Neural progenitor cell (in vitro differentiated cells): ENCODE results near the gene RGS9. TPM values are rescaled to one million over a fixed set of nuclear protein-coding genes. Genes with fewer than 3 reads are reported as not detected.

Experiments used
- DNase-seq: peaks from one replicate; pipeline ENCODE4 v3.0.0-alpha.2; 2016; ENCODE audit warnings: low spot score
- H2AFZ ChIP-seq: fragments of 200-600 bp; sonication (generic); replicated peaks from 2 replicates; pipeline ENCODE4 v1.6.1; 2016; ENCODE audit warnings: antibody characterized with exemption
- H3F3A ChIP-seq: fragments of 200-600 bp; sonication (generic); 2 replicates; pipeline ENCODE4 v1.6.1; 2016; ENCODE audit warnings: antibody characterized with exemption, low read depth
- H3K27ac ChIP-seq: fragments of 200-600 bp; sonication (generic); 2 replicates; pipeline ENCODE4 v1.5.1; 2016; ENCODE audit warnings: mild to moderate bottlenecking
- H3K27me3 ChIP-seq: fragments of 200-600 bp; sonication (generic); 2 replicates; pipeline ENCODE4 v1.6.1; 2016; ENCODE audit warnings: mild to moderate bottlenecking, moderate library complexity
- H3K36me3 ChIP-seq: fragments of 200-600 bp; sonication (generic); 2 replicates; pipeline ENCODE4 v1.5.1; 2016
- H3K4me1 ChIP-seq: fragments of 200-600 bp; sonication (generic); 2 replicates; pipeline ENCODE4 v1.6.1; 2016; ENCODE audit warnings: mixed run types
- H3K4me2 ChIP-seq: fragments of 200-600 bp; sonication (generic); 2 replicates; pipeline ENCODE4 v1.6.1; 2016
- H3K4me3 ChIP-seq: fragments of 200-600 bp; sonication (generic); 2 replicates; pipeline ENCODE4 v1.5.1; 2016
- H3K79me2 ChIP-seq: fragments of 200-600 bp; sonication (generic); 2 replicates; pipeline ENCODE4 v1.6.1; 2016; ENCODE audit warnings: low read depth
- H3K9ac ChIP-seq: fragments of 200-600 bp; sonication (generic); 2 replicates; pipeline ENCODE4 v1.6.1; 2016
- H3K9me3 ChIP-seq: fragments of 200-600 bp; sonication (generic); 2 replicates; pipeline ENCODE4 v1.5.1; 2016; ENCODE audit warnings: low read depth
- H4K20me1 ChIP-seq: fragments of 200-600 bp; sonication (generic); 2 replicates; pipeline ENCODE4 v1.6.1; 2016; ENCODE audit warnings: low read depth
- H3K27ac Mint-ChIP-seq: 3 replicates; pipeline ENCODE4 v1.8.0; 2021; ENCODE audit warnings: mixed read lengths
- H3K27me3 Mint-ChIP-seq: 2 replicates; pipeline ENCODE4 v1.8.0; 2022; ENCODE audit warnings: low read depth, mild to moderate bottlenecking, inconsistent platforms, moderate library complexity, mixed read lengths; ENCODE audit not compliant: insufficient read depth
- H3K36me3 Mint-ChIP-seq: 3 replicates; pipeline ENCODE4 v1.8.0; 2021; ENCODE audit warnings: mixed read lengths
- H3K4me1 Mint-ChIP-seq: 3 replicates; pipeline ENCODE4 v1.8.0; 2021; ENCODE audit warnings: mixed read lengths
- H3K4me3 Mint-ChIP-seq: 3 replicates; pipeline ENCODE4 v1.8.0; 2021; ENCODE audit warnings: mild to moderate bottlenecking, moderate library complexity, mixed read lengths
- H3K9me3 Mint-ChIP-seq: 3 replicates; pipeline ENCODE4 v1.8.0; 2020; ENCODE audit warnings: mixed read lengths
- EZH2 ChIP-seq: fragments of 200-600 bp; sonication (generic); IDR thresholded peaks from 2 replicates; pipeline ENCODE4 v1.6.1; 2017; ENCODE audit warnings: antibody characterized with exemption, mild to moderate bottlenecking, moderate library complexity
- EZH2phosphoT487 ChIP-seq: fragments of 200-600 bp; sonication (generic); IDR thresholded peaks from 2 replicates; pipeline ENCODE4 v1.6.1; 2017; ENCODE audit warnings: antibody characterized with exemption
- total RNA-seq: library from RNA; depleted of rRNA; stranded (reverse); fragments of >200 nt; gene quantifications from 2 replicates; pipeline ENCODE4 v1.2.3, GENCODE V29; 2015; ENCODE audit warnings: low replicate concordance
- TF ChIP-seq, protein P1 (sequence below): fragments of 200-600 bp; sonication (generic); IDR thresholded peaks from 2 replicates; pipeline ENCODE4 v1.5.1; 2017; ENCODE audit warnings: antibody characterized with exemption, mild to moderate bottlenecking

Gene RGS9
- total RNA-seq, 1 donor from 2014 or later = 7.9 TPM

DNA sequence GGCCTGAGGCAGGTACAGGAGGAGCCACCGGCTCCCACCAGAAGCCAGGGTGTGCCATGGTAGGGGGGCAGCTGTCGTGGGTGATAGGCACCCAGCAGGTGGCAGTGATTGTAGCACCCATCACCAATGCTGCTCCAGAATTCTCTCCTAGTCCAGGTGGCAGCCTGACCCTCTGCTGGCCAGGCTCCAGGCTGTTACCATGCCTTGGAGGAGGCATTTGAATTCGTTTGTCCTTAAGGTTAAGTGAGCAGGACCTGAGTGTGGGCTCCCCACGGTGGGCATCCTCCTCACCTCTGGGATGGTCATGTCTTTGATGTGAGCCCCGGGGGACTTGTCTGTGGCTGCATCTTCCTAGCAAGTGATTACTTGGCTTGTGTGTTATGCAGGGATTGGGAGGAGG lies 59.4 kb downstream of the RGS9 start:
- no peak overlapping the region for H3K27ac Mint-ChIP-seq
- TF ChIP-seq EZH2 = no peak
- TF ChIP-seq EZH2phosphoT487 = no peak
- TF ChIP-seq, protein P1, sequence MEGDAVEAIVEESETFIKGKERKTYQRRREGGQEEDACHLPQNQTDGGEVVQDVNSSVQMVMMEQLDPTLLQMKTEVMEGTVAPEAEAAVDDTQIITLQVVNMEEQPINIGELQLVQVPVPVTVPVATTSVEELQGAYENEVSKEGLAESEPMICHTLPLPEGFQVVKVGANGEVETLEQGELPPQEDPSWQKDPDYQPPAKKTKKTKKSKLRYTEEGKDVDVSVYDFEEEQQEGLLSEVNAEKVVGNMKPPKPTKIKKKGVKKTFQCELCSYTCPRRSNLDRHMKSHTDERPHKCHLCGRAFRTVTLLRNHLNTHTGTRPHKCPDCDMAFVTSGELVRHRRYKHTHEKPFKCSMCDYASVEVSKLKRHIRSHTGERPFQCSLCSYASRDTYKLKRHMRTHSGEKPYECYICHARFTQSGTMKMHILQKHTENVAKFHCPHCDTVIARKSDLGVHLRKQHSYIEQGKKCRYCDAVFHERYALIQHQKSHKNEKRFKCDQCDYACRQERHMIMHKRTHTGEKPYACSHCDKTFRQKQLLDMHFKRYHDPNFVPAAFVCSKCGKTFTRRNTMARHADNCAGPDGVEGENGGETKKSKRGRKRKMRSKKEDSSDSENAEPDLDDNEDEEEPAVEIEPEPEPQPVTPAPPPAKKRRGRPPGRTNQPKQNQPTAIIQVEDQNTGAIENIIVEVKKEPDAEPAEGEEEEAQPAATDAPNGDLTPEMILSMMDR = no peak
- H4K20me1 ChIP-seq = no peaks in the 10 kb centered on the region
- H3K36me3 ChIP-seq = no peaks in the 10 kb centered on the region
- no peaks in the 10 kb centered on the region for H3F3A ChIP-seq
- H3K79me2 ChIP-seq = no peaks in the 10 kb centered on the region
- no peak overlapping the region for H3K4me2 ChIP-seq
- no peak overlapping the region for H3K4me3 ChIP-seq
- H3K9me3 ChIP-seq = no peaks in the 10 kb centered on the region
- H2AFZ ChIP-seq = no peak overlapping the region
- H3K4me3 Mint-ChIP-seq = no peak overlapping the region
- H3K4me1 ChIP-seq = peaks cover 5% of the 10 kb centered on the region
- DNase-seq = no peak
- H3K27me3 ChIP-seq = no peaks in the 10 kb centered on the region
- H3K9ac ChIP-seq = no peak overlapping the region
- H3K9me3 Mint-ChIP-seq = no peaks in the 10 kb centered on the region
- H3K27me3 Mint-ChIP-seq = peaks cover 4% of the 10 kb centered on the region
- peaks cover 25% of the 10 kb centered on the region for H3K4me1 Mint-ChIP-seq
- H3K36me3 Mint-ChIP-seq = no peaks in the 10 kb centered on the region
- no peak overlapping the region for H3K27ac ChIP-seq

DNA sequence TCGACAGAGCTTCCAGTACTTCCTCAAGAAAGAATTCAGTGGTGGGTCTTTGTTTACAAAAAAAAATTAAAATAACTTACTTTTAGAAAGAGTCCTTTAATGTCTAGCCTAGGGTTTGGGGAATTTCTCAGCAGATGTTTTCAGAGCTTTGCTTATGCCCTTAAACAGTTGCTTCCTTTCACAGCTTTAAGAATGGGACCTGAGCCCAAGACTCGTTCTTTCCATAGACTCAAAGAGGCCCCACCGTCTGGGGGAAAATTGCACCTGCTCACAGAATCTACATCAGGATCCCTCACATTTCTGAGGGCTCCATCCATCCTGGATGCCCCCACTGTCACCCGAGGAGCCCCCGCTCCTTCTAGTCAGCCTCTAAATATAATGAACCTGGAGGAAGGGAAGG lies 60.0 kb downstream of the RGS9 start:
- H3K4me2 ChIP-seq = no peak overlapping the region
- H3K27ac Mint-ChIP-seq = no peak overlapping the region
- no peaks in the 10 kb centered on the region for H3K9me3 ChIP-seq
- H3K27me3 ChIP-seq = no peaks in the 10 kb centered on the region
- no peaks in the 10 kb centered on the region for H3K79me2 ChIP-seq
- H3K27ac ChIP-seq = no peak overlapping the region
- no peak overlapping the region for H2AFZ ChIP-seq
- DNase-seq = no peak
- peaks cover 24% of the 10 kb centered on the region for H3K4me1 Mint-ChIP-seq
- H3F3A ChIP-seq = no peaks in the 10 kb centered on the region
- H3K4me3 Mint-ChIP-seq = no peak overlapping the region
- no peak overlapping the region for H3K4me3 ChIP-seq
- no peaks in the 10 kb centered on the region for H3K36me3 Mint-ChIP-seq
- no peaks in the 10 kb centered on the region for H4K20me1 ChIP-seq
- no peaks in the 10 kb centered on the region for H3K9me3 Mint-ChIP-seq
- H3K27me3 Mint-ChIP-seq = peaks cover 4% of the 10 kb centered on the region
- TF ChIP-seq, protein P1 = no peak
- TF ChIP-seq EZH2phosphoT487 (no peak), EZH2 (no peak)
- no peaks in the 10 kb centered on the region for H3K4me1 ChIP-seq
- H3K36me3 ChIP-seq = no peaks in the 10 kb centered on the region
- H3K9ac ChIP-seq = no peak overlapping the region

DNA sequence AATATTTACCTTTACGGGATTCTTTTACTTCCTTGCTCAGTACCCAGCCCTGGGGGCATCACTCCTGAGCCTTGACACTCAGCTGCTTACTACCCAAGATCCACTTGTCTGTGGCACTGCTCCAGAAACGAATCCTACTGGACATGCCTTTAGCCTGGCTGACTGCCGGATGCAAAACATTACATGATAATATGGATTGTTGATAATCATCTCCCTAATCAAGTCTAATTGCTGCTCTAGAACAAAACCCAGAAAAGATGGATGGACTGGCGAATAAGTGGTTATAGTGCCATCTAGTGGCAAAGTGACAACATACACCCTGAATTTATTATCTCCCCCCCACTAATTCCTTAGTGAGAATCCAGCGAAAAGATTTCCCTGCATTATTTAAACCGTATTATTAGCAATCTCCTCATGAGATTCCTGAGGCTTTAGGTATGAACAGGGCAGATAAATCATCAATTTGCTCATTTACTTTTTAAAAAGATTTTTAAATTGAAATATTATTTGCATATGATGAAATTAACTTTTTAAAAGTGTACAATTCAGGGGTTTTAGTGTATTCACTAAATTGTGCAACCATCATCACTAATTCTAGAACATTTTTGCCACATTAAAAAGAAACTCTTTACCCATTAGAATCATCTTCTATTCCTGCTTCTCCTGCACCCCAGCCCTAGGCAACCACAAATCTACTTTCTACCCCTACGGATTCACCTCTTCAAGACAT lies 61.6 kb downstream of the RGS9 start:
- Histone ChIP-seq H3K9me3 (no peaks in the 10 kb centered on the region), H3K79me2 (no peaks in the 10 kb centered on the region), H2AFZ (no peak overlapping the region), H3K27me3 (no peaks in the 10 kb centered on the region), H3K4me3 (no peak overlapping the region), H3K27ac (no peak overlapping the region), H3K36me3 (no peaks in the 10 kb centered on the region), H4K20me1 (no peaks in the 10 kb centered on the region), H3K9ac (no peak overlapping the region), H3K4me2 (no peak overlapping the region), H3F3A (no peaks in the 10 kb centered on the region), H3K4me1 (no peaks in the 10 kb centered on the region)
- Mint-ChIP-seq H3K4me3 (no peak overlapping the region), H3K36me3 (no peaks in the 10 kb centered on the region), H3K4me1 (peaks cover 27% of the 10 kb centered on the region), H3K27ac (no peak overlapping the region), H3K9me3 (no peaks in the 10 kb centered on the region), H3K27me3 (peaks cover 4% of the 10 kb centered on the region)
- DNase-seq = peak; percentile 69
- TF ChIP-seq, protein P1 = peak; percentile 84
- TF ChIP-seq EZH2phosphoT487 (no peak), EZH2 (no peak)
